Measurements from ENCODE around the gene AGK. TPM values are rescaled to one million over a fixed set of nuclear protein-coding genes. Genes with fewer than 3 reads are reported as not detected.
"Not testable (repeated sequence)": the region's sequence is repeated elsewhere in the genome, so short reads cannot be mapped to it uniquely, and the experiment has no call there.

AGK gene
- total RNA-seq, 1 donor from 2014 or later = 32.7 TPM

- DNase-seq (ENCODE audit: low spot score) = no peak
- intact Hi-C loops (cut with DNase I) = no loop called here
Observed at GRCh38 chr7:141663081-141663849, 112.1 kb downstream of the AGK start.

DNA sequence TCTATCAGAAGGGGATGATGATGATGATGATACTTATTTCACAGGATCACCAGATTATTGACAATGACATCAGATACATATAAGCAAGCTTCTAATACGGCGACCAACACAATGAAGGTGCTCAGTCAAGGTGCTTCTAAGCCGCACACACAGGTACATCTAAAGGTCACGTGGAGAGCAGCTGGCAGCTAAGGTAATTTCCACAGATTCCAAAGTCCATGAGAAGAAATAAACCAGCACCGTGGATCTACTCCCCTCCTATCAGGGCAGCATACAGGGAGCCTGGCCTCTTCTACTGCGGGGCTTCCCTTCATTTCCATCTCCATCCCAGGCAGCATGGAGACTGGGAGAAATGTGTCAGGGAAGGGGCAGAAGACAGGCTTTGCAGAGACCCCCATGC is 113.2 kb downstream of the AGK start:
- DNase-seq (ENCODE audit: low spot score) = no peak
- intact Hi-C loops (cut with DNase I) = no loop called here

DNA sequence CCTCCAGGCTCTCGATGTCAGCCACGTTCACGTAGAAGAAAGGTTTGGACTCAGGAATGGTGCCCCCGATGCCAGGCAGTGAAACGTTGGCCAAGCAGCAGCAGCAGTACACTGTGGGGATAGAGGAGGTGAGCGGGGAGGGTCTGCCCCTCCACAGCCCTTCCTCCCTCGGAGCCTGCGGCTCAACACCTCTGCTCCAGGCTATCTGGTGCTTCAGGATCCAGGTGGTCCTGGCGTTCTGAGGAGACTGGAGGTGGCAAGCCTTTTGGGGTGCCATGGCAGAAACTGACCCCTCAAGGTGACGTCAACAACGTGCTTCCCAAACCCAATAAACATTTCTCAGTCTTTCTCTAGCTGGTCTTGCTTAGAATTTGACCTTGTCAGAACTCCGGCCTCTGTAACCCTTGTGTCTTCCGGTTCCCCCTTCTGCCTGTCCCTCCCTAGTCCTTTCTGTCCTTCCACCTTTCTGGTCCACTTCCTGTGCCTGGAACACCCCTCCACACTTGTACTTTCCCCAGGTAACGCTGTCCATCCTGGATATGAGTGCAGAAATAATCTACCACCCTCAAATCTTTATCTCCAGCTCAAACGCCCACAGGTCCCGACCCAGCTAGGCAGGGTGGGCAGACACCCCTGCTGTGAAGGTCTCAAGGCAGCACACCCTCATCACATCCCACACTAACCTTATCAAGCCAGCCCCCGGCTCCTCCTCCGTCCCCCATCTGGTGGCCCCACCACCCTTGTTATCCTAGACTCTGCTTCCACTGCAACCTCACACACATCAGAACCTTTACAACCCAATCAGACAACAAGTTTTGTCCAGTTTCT is 114.2 kb downstream of the AGK start:
- DNase-seq (ENCODE audit: low spot score) = no peak
- intact Hi-C loops (cut with DNase I) = no loop called here

- no peak for DNase-seq (ENCODE audit: low spot score)
- intact Hi-C loops (cut with DNase I) = no loop called here
Observed at GRCh38 chr7:141666071-141666470, 114.9 kb downstream of the AGK start.

DNA sequence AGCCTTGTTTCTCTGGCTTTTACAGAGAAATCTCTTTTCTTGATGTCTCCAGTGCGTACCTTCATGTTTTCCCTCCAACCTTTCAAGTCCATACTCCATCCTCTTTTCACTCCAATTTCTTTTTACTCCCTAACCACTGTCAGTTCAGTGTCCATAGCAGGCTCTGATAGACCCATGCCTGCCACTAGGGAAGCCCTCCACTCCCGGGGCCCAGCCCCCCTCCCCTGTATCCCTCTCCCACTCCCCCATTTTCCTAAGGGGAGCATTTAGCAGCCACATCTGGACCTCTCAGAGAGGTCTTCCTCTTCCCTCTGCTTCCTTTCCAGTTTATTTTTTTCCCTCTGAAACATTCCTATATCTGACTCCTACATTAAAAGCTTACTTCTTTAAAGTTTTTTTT is 117.6 kb downstream of the AGK start:
- DNase-seq (ENCODE audit: low spot score) = no peak
- intact Hi-C loops (cut with DNase I) = no loop called here

DNA sequence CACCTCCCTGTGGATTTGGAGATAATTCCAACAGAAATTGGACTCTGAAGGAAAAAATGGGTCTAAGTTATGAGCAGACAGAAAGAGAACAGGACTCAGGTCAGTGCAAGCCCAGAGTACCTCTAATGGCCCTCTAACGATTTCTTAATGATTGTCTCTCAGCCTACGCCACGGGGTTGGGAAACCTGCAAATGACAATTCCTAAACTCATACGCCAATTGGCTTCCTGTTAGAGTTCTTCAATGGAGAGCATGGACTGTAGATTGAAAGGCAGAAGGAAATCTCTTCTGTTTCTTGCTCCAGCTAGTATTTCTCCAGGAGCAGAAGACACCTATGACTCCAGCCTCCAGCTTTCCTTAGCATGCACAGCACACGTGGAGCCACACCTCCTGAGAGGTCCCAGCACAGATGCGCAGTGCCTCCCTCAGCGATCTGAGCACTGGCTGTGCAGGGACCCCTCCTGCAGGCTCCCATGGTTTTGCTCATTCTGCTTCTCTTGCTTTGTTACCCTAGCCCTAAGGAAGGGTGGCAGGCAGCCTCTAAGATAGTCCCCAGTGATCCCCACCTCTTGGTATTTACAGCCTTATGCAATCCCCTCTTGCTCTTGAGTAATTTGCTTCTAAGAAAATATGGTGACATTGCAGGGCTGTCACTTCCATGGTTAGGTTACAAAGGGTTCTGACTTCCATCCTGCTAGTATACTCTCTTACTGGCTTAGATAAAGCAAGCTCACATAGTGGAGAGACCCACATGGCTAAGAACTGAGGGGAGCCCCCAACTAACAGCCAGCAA is 120.7 kb downstream of the AGK start:
- DNase-seq (ENCODE audit: low spot score) = no peak
- intact Hi-C loops (cut with DNase I) = no loop called here

GRCh38 chr7:141673346-141673745 is 122.1 kb downstream of the AGK start:
- intact Hi-C loops (cut with DNase I) = no loop called here
- no peak for DNase-seq (ENCODE audit: low spot score)

DNA sequence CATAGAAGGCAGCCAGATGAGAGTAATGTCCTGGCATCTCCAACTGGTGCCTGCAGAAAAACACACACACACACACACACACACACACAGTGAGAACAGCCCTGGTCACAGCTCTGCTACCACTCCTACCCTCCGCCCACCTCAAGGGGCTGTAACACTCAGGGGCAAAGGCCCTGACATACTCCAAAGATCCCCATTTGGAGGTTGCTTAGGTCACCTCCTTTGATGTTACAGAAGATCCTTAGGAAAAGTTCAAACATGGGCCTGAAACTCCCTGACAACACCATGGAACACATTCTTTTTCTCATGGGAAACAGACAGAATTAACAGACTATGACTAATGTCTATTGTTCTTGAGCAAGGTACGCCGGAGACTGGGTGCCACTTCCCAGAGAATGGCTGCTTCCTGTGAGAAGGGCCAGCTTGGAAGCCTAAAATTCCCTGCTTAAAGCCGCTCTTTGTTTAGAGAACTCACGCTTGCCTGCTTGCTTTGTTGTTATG is 123.0 kb downstream of the AGK start:
- intact Hi-C loops (cut with DNase I) = no loop called here
- DNase-seq (ENCODE audit: low spot score) = no peak

DNA sequence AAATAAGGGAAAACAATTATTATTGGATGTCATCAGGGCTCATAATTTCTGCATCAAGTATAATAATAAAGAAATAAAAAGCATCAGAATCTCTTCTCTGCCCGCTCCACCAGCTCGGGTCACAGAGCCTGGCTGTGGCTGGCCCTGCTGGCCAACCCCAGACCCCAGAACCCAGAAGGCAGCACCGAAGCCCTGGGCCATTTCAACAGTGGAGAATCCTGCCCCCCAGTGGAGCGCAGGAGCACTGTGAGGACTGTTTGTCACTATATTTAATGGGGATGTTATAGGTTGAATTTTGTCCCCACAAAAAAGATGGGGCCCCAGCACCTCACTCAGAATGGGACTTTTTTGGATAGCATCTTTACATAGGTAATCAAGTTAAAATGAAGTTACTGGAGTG is 123.5 kb downstream of the AGK start:
- intact Hi-C loops (cut with DNase I) = no loop called here
- DNase-seq (ENCODE audit: low spot score) = no peak

DNA sequence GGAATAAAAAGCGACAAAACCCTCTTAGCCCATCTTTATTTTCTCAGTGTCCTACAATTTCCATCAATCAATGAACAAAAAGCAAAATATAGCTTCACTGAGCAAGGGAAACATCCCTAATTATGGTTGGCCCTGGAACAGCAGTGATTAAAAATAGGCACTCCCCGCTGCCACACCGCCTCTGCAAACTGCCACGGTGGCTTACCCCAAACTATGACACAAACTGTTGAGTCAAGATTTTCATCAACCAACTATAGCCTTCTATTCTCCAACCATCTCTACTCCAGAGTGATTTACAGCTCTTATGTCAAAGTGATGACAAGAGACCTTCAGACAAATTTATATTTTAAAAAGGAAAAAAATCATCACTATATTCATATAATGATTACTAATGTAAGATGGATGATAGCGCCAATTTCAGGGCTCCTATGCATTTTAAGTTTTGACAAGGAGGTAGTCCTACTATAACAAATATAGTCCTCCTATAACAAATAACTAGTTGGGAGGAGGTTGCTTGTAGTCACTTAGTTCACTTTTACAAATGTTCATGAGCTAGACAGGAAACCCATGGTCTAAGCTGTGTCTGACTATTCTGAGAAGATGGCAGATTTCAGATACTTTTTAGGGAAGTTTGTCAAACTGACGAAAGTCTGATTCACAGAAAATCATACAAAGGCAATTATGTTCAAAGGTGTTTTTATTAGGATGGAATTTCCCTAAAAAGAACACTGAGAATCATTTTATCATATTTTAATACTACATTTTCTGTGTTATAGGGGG is 124.4 kb downstream of the AGK start:
- intact Hi-C loops (cut with DNase I) = no loop called here
- no peak for DNase-seq (ENCODE audit: low spot score)

DNA sequence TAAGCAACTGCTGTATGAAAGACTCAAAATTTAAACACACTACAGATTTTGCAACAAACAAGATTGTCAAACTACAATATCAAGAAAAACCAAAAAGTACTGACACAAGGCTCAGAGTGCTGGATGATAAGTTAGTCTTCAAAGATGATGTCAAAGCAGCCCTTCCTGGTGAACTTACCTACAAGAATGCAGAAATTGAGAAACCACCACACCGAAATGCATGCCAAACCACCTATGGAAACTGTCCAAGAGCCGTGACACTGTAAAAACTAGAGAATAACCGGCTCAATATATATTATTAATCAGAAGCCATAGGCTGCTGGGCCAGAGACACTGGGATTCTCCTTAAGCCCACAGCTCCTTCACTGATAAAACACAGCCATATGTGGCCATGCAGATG is 125.4 kb downstream of the AGK start:
- DNase-seq (ENCODE audit: low spot score) = no peak

DNA sequence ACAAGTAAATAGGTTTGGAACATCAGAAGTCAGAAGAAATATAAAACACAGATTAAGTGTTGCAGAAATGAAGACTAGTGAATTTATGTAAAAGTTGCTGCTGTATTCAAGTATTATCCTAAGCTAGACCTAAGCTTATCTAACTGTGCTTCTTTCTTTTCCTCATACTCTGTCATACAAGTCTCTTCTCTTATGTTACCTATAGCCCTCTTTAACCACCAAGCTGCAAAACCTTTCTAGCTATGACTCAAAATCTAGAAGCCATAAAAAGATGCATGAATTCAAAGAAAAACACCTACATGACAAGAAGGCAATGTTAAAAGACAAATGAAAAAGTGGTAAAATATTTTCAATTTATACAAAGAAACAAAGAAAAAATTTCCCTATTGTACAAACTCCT is 127.8 kb downstream of the AGK start:
- intact Hi-C loops (cut with DNase I) = no loop called here
- no peak for DNase-seq (ENCODE audit: low spot score)

More for the DNA sequence above, 125.4 kb downstream of the AGK start:
- intact Hi-C loops (cut with DNase I) = no loop called here

DNA sequence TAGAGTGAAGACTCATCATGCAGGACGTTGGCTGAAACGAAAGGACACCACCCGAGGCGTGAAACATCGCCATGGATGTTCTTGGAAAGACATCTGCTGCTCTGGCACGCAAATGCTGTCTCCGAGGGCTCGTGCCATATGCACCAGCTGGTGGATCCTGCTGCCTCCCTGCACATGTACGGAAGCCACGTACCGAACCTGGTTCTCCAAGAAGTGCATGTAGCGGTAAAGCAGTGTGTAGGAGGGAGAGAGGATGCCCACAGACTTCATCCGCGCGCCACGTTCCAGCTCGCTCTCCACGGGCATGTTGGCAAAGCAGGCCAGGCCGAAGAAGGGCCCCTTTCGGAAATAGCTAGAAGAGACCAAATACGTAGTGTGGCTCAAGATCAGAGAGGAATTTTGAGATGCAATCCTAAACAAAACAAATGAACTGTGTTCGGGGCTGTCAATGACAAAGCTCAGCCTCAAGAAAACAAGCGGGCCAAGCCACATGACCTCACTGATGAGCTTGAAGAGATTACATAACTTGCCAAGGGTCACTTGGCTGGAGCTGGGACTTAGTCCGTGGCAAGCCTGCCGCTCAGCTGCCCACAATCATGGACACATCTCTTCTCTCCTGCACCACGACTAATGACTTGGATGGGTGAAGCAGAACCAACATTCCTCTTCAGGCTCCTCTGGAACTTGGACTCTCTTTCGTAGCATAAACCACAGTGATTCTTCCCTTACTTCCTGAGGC is 134.2 kb downstream of the AGK start:
- intact Hi-C loops (cut with DNase I) = no loop called here
- DNase-seq (ENCODE audit: low spot score) = no peak

DNA sequence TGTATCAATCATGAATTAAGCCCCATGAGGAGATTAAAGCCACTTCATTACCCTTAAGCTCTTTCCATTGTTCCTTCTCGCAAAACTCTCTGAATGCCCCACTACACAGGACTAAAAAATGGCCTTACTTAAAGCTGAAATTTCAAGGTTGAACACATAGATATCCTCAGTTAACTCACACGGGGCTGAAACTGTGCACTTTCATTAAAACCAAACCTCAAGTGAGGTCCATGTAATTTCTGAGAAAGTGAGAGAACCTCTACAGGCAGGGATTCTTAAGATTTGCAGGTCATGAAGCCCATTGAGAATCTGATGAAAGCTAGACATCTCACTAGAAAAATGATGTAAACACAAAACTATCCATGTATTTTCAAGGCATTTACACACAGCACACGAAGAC is 134.9 kb downstream of the AGK start:
- DNase-seq (ENCODE audit: low spot score) = no peak
- intact Hi-C loops (cut with DNase I) = no loop called here

- intact Hi-C loops (cut with DNase I) = no loop called here
- DNase-seq (ENCODE audit: low spot score) = no peak
Observed at GRCh38 chr7:141686670-141687069, 135.5 kb downstream of the AGK start.

DNA sequence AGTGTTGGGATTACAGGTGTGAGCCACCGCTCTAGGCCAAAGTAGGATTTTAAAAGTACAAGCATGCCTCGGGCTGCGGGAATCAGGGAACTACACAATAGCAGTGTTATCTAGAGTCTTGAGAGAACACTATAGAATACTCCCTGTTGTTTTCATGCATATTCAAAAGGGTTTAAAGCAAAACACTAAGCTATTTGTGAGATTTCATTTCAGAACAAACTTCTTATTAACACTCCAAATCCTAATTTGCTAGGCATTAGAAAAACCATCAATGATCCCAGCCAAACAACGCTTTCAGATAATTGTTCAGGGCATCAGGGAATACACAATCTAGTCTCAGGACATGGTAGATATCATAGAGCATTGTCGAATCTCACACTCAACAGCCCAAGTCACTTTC is 136.8 kb downstream of the AGK start:
- no peak for DNase-seq (ENCODE audit: low spot score)
- intact Hi-C loops (cut with DNase I) = no loop called here

- intact Hi-C loops (cut with DNase I); DNase-seq (ENCODE audit: low spot score): not testable (repeated sequence)
Observed at GRCh38 chr7:141689072-141689825, 138.0 kb downstream of the AGK start.

GRCh38 chr7:141691540-141691939 is 140.3 kb downstream of the AGK start:
- intact Hi-C loops (cut with DNase I) = no loop called here

More at GRCh38 chr7:141691540-141691939, 140.3 kb downstream of the AGK start:
- DNase-seq (ENCODE audit: low spot score) = no peak

Measured in cardiac septum (tissue), 1 donor.